ENCODE measurements around the gene LCMT1. TPM values are rescaled to one million over a fixed set of nuclear protein-coding genes. Genes with fewer than 3 reads are reported as not detected.

LCMT1 gene
- total RNA-seq, 1 donor, result 30.2 TPM

GRCh38 chr16:25184771-25185170, 73.2 kb downstream of the LCMT1 start:
- no peak for DNase-seq (ENCODE audit: low read depth)
- H3K4me3 ChIP-seq (ENCODE audit: low read depth, low read length), result no peak overlapping the region

GRCh38 chr16:25187491-25187795, 75.9 kb downstream of the LCMT1 start:
- TF ChIP-seq, protein P1, sequence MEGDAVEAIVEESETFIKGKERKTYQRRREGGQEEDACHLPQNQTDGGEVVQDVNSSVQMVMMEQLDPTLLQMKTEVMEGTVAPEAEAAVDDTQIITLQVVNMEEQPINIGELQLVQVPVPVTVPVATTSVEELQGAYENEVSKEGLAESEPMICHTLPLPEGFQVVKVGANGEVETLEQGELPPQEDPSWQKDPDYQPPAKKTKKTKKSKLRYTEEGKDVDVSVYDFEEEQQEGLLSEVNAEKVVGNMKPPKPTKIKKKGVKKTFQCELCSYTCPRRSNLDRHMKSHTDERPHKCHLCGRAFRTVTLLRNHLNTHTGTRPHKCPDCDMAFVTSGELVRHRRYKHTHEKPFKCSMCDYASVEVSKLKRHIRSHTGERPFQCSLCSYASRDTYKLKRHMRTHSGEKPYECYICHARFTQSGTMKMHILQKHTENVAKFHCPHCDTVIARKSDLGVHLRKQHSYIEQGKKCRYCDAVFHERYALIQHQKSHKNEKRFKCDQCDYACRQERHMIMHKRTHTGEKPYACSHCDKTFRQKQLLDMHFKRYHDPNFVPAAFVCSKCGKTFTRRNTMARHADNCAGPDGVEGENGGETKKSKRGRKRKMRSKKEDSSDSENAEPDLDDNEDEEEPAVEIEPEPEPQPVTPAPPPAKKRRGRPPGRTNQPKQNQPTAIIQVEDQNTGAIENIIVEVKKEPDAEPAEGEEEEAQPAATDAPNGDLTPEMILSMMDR (IDR thresholded peaks at IDR 0.05; ENCODE audit: insufficient read depth, low read depth, low read length), result no peak
- DNase-seq (ENCODE audit: low read depth), result no peak
- H3K4me3 ChIP-seq (ENCODE audit: low read depth, low read length), result no peak overlapping the region

More at GRCh38 chr16:25184771-25185170, 73.2 kb downstream of the LCMT1 start:
- TF ChIP-seq, protein P1 (IDR thresholded peaks at IDR 0.05; ENCODE audit: insufficient read depth, low read depth, low read length), result no peak

- no peak for DNase-seq (ENCODE audit: low read depth)
- TF ChIP-seq, protein P1 (IDR thresholded peaks at IDR 0.05; ENCODE audit: insufficient read depth, low read depth, low read length), result no peak
- H3K4me3 ChIP-seq (ENCODE audit: low read depth, low read length), result no peak overlapping the region
These were observed 77.8 kb downstream of the LCMT1 start for GRCh38 chr16:25189305-25189704.

GRCh38 chr16:25192096-25192495, 80.6 kb downstream of the LCMT1 start:
- peak; percentile 59 for DNase-seq (ENCODE audit: low read depth)
- no peak overlapping the region for H3K4me3 ChIP-seq (ENCODE audit: low read depth, low read length)
- TF ChIP-seq, protein P1 (IDR thresholded peaks at IDR 0.05; ENCODE audit: insufficient read depth, low read depth, low read length), result no peak

DNA sequence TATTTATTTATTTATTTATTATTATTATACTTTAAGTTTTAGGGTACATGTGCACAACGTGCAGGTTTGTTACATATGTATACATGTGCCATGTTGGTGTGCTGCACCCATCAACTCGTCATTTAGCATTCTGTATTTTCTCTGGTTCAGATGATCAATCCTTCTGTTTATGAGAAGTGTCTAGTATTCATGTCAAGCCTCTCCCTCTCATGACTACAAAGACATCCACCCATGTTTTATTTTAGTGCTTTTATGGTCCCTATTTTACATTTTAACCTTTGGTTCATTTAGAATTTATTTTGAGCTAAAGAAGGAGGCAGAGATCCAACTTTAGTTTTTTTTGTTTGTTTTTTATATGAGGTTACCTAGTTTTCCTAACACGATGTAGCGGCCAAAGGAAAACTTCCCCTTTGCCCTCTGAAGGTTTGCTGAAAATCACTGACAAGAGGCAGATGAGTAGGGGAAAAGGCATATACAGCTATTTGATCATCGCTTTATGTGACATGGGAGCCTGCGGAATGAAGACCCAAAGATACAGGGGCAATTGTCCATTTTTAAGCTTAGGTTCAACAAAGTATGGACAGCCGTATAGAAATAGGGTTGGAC, 82.8 kb downstream of the LCMT1 start:
- no peak for DNase-seq (ENCODE audit: low read depth)
- TF ChIP-seq, protein P1 (IDR thresholded peaks at IDR 0.05; ENCODE audit: insufficient read depth, low read depth, low read length), result no peak
- H3K4me3 ChIP-seq (ENCODE audit: low read depth, low read length), result no peak overlapping the region

- no peak for DNase-seq (ENCODE audit: low read depth)
- TF ChIP-seq, protein P1 (IDR thresholded peaks at IDR 0.05; ENCODE audit: insufficient read depth, low read depth, low read length), result no peak
- H3K4me3 ChIP-seq (ENCODE audit: low read depth, low read length), result no peak overlapping the region
These were observed 86.5 kb downstream of the LCMT1 start for GRCh38 chr16:25198021-25198420.

- no peak for DNase-seq (ENCODE audit: low read depth)
- TF ChIP-seq, protein P1 (IDR thresholded peaks at IDR 0.05; ENCODE audit: insufficient read depth, low read depth, low read length), result no peak
- no peak overlapping the region for H3K4me3 ChIP-seq (ENCODE audit: low read depth, low read length)
These were observed 87.9 kb downstream of the LCMT1 start for GRCh38 chr16:25199457-25199856.

All from fibroblast of villous mesenchyme (primary cell).